Karpas-422 (cell line): ENCODE data around the gene KIRREL3. TPM values are rescaled to one million over a fixed set of nuclear protein-coding genes. Genes with fewer than 3 reads are reported as not detected.
A peak's percentile ranks its signal among the peaks of the same experiment; 100 is the strongest.

Experiments
- DNase-seq: peaks from one replicate; pipeline ENCODE4 v3.0.0-alpha.2; 2015
- H2AFZ ChIP-seq: fragments of 200-600 bp; sonication (generic); 2 replicates; pipeline ENCODE4 v1.6.1; 2014; ENCODE audit warnings: antibody characterized with exemption, low read length, mixed read lengths
- H3K27ac ChIP-seq: fragments of 200-600 bp; sonication (generic); 2 replicates; pipeline ENCODE4 v1.5.1; 2014; ENCODE audit warnings: mild to moderate bottlenecking, low read length, moderate library complexity
- H3K27me3 ChIP-seq: fragments of 200-600 bp; sonication (generic); 2 replicates; pipeline ENCODE4 v1.6.1; 2014; ENCODE audit warnings: low read length, mixed read lengths
- H3K36me3 ChIP-seq: fragments of 200-600 bp; sonication (generic); 2 replicates; pipeline ENCODE4 v1.6.1; 2014; ENCODE audit warnings: low read length, mixed read lengths; ENCODE audit not compliant: insufficient read depth
- H3K4me1 ChIP-seq: fragments of 200-600 bp; sonication (generic); 2 replicates; pipeline ENCODE4 v1.6.1; 2014; ENCODE audit warnings: mild to moderate bottlenecking, low read length, mixed read lengths
- H3K4me2 ChIP-seq: fragments of 200-600 bp; sonication (generic); 2 replicates; pipeline ENCODE4 v1.6.1; 2014; ENCODE audit warnings: low read length, low read depth, mild to moderate bottlenecking; ENCODE audit not compliant: poor library complexity, severe bottlenecking
- H3K4me3 ChIP-seq: fragments of 200-600 bp; sonication (generic); 2 replicates; pipeline ENCODE4 v1.5.1; 2014; ENCODE audit warnings: mild to moderate bottlenecking, antibody characterized with exemption, low read length, mixed read lengths
- H3K79me2 ChIP-seq: fragments of 200-600 bp; sonication (generic); 2 replicates; pipeline ENCODE4 v1.6.1; 2014; ENCODE audit warnings: mild to moderate bottlenecking, low read length, mixed read lengths
- H3K9ac ChIP-seq: fragments of 200-600 bp; sonication (generic); 2 replicates; pipeline ENCODE4 v1.6.0; 2014; ENCODE audit warnings: low read length
- H3K9me2 ChIP-seq: fragments of 200-600 bp; sonication (generic), shearing (Covaris generic); replicated peaks from 2 replicates; pipeline ENCODE4 v1.6.0; 2014; ENCODE audit warnings: mild to moderate bottlenecking, low read length, moderate library complexity; ENCODE audit not compliant: insufficient read depth
- H3K9me3 ChIP-seq: fragments of 300-700, 200-600 bp; sonication (generic); 2 replicates; pipeline ENCODE4 v1.6.1; 2014; ENCODE audit warnings: low read length, mixed read lengths
- H4K20me1 ChIP-seq: fragments of 200-600 bp; sonication (generic); 2 replicates; pipeline ENCODE4 v1.6.1; 2014; ENCODE audit warnings: mild to moderate bottlenecking, antibody characterized with exemption, low read length, low read depth; ENCODE audit not compliant: insufficient read depth
- total RNA-seq: library from RNA; depleted of rRNA; stranded (reverse); fragments of >200 nt; shearing (Covaris generic); gene quantifications from 2 replicates; pipeline ENCODE4 v1.2.3, GENCODE V29; 2014; ENCODE audit warnings: low replicate concordance

The KIRREL3 gene
- total RNA-seq, 1 experiment from 2014 or later: not detected

GRCh38 chr11:126611438-126611837 lies 389.1 kb downstream of the KIRREL3 start:
- no peak for DNase-seq
- no peaks in the 10 kb centered on the region for H3K9me3 ChIP-seq
- H3K27me3 ChIP-seq: no peaks in the 10 kb centered on the region
- no peak overlapping the region for H3K4me2 ChIP-seq
- no peak overlapping the region for H3K9ac ChIP-seq
- H3K4me1 ChIP-seq: peaks cover 29% of the 10 kb centered on the region
- H3K4me3 ChIP-seq: no peak overlapping the region
- H3K36me3 ChIP-seq: no peaks in the 10 kb centered on the region
- no peaks in the 10 kb centered on the region for H4K20me1 ChIP-seq
- H3K9me2 ChIP-seq: no peaks in the 10 kb centered on the region
- no peak overlapping the region for H2AFZ ChIP-seq
- H3K79me2 ChIP-seq: no peaks in the 10 kb centered on the region
- H3K27ac ChIP-seq: no peak overlapping the region

GRCh38 chr11:126608658-126609057 lies 391.9 kb downstream of the KIRREL3 start:
- Histone ChIP-seq H3K9me3 (no peaks in the 10 kb centered on the region), H4K20me1 (no peaks in the 10 kb centered on the region), H3K4me3 (no peak overlapping the region), H3K4me2 (no peak overlapping the region), H3K79me2 (no peaks in the 10 kb centered on the region), H3K9ac (no peak overlapping the region), H3K27ac (no peak overlapping the region), H3K36me3 (no peaks in the 10 kb centered on the region), H3K27me3 (no peaks in the 10 kb centered on the region), H3K9me2 (no peaks in the 10 kb centered on the region), H2AFZ (no peak overlapping the region), H3K4me1 (peaks cover 24% of the 10 kb centered on the region)
- DNase-seq: no peak

DNA sequence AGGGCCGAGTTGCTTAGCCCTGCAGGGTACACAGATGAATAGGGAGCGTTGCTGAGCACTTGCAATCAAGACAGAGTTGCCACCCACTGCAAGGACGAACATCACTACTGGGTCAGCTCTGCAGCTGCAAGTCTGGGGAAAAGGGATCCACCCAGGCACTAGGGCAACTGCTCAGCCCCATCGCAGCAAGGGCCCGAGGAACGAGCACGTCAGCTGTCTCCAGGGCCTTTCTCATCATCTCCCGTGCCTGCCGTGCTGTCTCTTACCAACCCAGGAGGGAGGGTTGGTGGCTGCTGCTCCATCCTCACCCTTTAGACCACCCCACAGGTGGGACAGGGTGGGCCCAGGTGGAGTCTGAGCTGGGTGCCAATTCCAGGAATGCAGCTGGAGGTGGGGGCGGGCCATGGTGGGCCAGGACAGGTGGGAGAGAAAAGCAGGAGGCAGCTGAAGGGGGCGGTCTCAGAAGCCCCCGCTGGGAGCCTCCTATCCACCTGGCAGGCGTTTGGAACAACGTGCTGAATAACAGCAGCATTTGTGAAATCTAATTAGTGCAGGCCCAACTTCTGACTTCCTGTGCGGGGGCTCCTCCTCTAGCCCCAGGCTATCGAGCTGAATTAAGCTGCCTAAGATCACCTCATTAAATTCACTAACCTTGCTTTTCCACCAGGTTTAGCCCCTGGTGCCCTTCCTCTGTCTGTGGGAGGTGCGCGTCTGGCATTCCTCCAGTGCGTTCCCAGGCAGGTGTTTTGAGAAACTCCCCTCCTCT lies 392.6 kb downstream of the KIRREL3 start:
- Histone ChIP-seq H3K9me2 (no peaks in the 10 kb centered on the region), H2AFZ (peak overlapping the region; percentile 48; the same call in 1 of the 2 replicates), H3K27ac (no peak overlapping the region), H3K27me3 (no peaks in the 10 kb centered on the region), H3K79me2 (no peaks in the 10 kb centered on the region), H4K20me1 (no peaks in the 10 kb centered on the region), H3K9me3 (no peaks in the 10 kb centered on the region), H3K4me3 (no peak overlapping the region), H3K4me2 (peak overlapping the region; percentile 42), H3K9ac (peak overlapping the region; percentile 30; the same call in 1 of the 2 replicates), H3K36me3 (no peaks in the 10 kb centered on the region), H3K4me1 (peaks cover 30% of the 10 kb centered on the region)
- peak; percentile 53 for DNase-seq

DNA sequence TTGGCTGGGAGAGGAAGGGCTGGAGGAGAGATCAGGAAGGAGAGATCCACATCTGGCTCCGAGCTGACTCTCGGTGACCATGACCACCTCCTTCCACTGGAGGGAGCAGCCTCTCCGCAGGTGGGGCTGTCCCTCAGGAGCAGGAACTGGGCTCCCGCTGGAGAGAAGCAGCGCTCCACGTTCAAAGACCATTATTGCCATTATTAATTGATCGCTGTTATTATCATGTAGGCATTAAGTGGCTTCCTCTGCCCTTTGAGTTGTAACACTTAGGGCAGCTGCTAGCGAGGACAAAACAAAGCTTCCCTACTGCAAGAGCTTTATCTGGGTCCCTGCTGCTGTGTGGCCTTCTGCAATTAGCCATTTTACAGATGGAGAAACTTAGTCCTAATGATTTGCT lies 393.2 kb downstream of the KIRREL3 start:
- Histone ChIP-seq H3K4me1 (peaks cover 30% of the 10 kb centered on the region), H3K36me3 (no peaks in the 10 kb centered on the region), H2AFZ (peak overlapping the region; percentile 48; the same call in 1 of the 2 replicates), H3K4me3 (no peak overlapping the region), H4K20me1 (no peaks in the 10 kb centered on the region), H3K27ac (no peak overlapping the region), H3K4me2 (peak overlapping the region; percentile 42), H3K9me2 (no peaks in the 10 kb centered on the region), H3K9me3 (no peaks in the 10 kb centered on the region), H3K79me2 (no peaks in the 10 kb centered on the region), H3K9ac (peak overlapping the region; percentile 30; the same call in 1 of the 2 replicates), H3K27me3 (no peaks in the 10 kb centered on the region)
- DNase-seq: peak; percentile 75

GRCh38 chr11:126606484-126606883 lies 394.1 kb downstream of the KIRREL3 start:
- no peak overlapping the region for H3K4me3 ChIP-seq
- no peak overlapping the region for H3K9ac ChIP-seq
- H2AFZ ChIP-seq: no peak overlapping the region
- no peaks in the 10 kb centered on the region for H3K9me3 ChIP-seq
- no peaks in the 10 kb centered on the region for H3K9me2 ChIP-seq
- H3K36me3 ChIP-seq: no peaks in the 10 kb centered on the region
- H3K79me2 ChIP-seq: no peaks in the 10 kb centered on the region
- DNase-seq: no peak
- peaks cover 30% of the 10 kb centered on the region for H3K4me1 ChIP-seq
- no peaks in the 10 kb centered on the region for H4K20me1 ChIP-seq
- no peaks in the 10 kb centered on the region for H3K27me3 ChIP-seq
- H3K4me2 ChIP-seq: no peak overlapping the region
- H3K27ac ChIP-seq: no peak overlapping the region

DNA sequence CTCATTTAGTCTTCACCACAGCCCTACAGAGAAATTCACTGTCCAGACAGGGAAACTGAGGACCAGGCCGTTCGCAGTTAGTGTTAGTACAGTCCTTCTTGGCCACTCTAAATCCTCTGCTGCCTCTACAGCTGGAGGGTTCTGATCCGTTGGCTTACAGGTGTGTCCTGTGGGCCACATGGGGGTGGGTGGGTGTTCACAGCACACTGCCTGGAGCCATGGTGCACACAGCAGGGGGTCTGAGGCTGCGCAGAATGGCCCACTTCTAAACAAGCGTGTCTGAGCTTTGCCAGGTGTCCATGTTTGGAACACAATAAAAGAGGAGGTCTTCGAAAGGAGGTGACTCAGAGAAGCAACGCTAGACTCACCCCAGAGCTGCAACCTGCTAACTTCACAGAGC lies 396.1 kb downstream of the KIRREL3 start:
- peaks cover 30% of the 10 kb centered on the region for H3K4me1 ChIP-seq
- DNase-seq: no peak
- H3K27ac ChIP-seq: no peak overlapping the region
- H4K20me1 ChIP-seq: no peaks in the 10 kb centered on the region
- no peaks in the 10 kb centered on the region for H3K79me2 ChIP-seq
- H3K9me3 ChIP-seq: no peaks in the 10 kb centered on the region
- no peak overlapping the region for H2AFZ ChIP-seq
- no peak overlapping the region for H3K4me2 ChIP-seq
- H3K36me3 ChIP-seq: no peaks in the 10 kb centered on the region
- no peaks in the 10 kb centered on the region for H3K27me3 ChIP-seq
- H3K9me2 ChIP-seq: no peaks in the 10 kb centered on the region
- H3K4me3 ChIP-seq: no peak overlapping the region
- no peak overlapping the region for H3K9ac ChIP-seq

DNA sequence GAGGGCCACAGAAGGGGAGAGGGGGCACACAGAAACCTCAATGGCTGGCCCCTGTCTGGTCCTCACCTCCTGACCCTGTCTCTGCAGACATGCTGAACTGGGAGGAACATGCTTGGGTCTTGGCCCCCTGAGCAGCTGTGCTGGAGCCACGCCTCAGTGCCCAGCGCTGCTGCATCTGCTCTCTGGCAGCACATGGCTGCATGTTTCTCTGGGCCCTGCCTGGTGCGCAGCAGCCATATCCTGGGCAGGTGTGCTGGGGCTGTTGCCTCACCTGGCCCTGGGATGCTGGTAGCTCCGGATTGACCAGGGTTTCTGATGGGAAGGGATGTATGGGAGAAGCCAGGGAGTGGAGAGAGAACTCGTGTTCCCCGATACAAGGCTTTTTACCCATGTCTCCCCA lies 397.1 kb downstream of the KIRREL3 start:
- peaks cover 29% of the 10 kb centered on the region for H3K4me1 ChIP-seq

GRCh38 chr11:126602993-126603392 lies 397.6 kb downstream of the KIRREL3 start:
- Histone ChIP-seq H3K79me2 (no peaks in the 10 kb centered on the region), H4K20me1 (no peaks in the 10 kb centered on the region), H3K4me3 (no peak overlapping the region), H3K9me2 (no peaks in the 10 kb centered on the region), H3K36me3 (no peaks in the 10 kb centered on the region), H3K9me3 (no peaks in the 10 kb centered on the region), H3K4me1 (peaks cover 24% of the 10 kb centered on the region), H3K4me2 (no peak overlapping the region), H3K9ac (no peak overlapping the region), H2AFZ (no peak overlapping the region), H3K27ac (no peak overlapping the region), H3K27me3 (no peaks in the 10 kb centered on the region)
- DNase-seq: no peak

More for the DNA sequence above, 397.1 kb downstream of the KIRREL3 start:
- H2AFZ ChIP-seq: no peak overlapping the region
- no peaks in the 10 kb centered on the region for H3K27me3 ChIP-seq
- no peak overlapping the region for H3K9ac ChIP-seq
- H3K79me2 ChIP-seq: no peaks in the 10 kb centered on the region
- no peaks in the 10 kb centered on the region for H3K36me3 ChIP-seq
- DNase-seq: peak; percentile 65
- no peak overlapping the region for H3K4me2 ChIP-seq
- H3K9me3 ChIP-seq: no peaks in the 10 kb centered on the region
- H3K4me3 ChIP-seq: no peak overlapping the region
- no peak overlapping the region for H3K27ac ChIP-seq
- no peaks in the 10 kb centered on the region for H4K20me1 ChIP-seq
- no peaks in the 10 kb centered on the region for H3K9me2 ChIP-seq
